Measurements from ENCODE around the gene OPTC.

The OPTC gene

DNA sequence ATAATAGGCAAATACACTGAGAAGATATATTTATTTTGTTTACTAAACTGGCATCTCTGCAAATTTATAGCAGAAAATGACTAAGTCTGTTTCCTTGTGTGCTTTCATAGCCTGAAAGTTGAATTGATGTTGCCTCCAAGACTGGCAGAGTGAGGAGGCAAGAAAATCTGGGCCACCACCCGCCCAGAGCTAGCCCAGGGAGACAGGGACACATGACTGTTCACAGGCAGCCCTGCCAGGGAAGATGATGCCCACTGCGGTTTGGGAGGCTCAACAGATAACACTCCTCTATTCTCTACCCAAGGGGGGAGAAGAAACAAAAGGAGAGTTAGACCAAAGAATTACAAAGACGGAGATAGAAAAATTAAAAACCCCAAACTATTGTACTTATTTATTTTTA lies 37.1 kb downstream of the OPTC start:
- no peak for TF ChIP-seq CTCF (IDR thresholded peaks at IDR 0.05; ENCODE audit: insufficient read depth, low read depth, low read length, missing control alignments)
- no peak for DNase-seq (ENCODE audit: low read depth)
- no peak overlapping the region for H3K4me3 ChIP-seq (ENCODE audit: low read depth, low read length)

- DNase-seq (ENCODE audit: low read depth), result no peak
- TF ChIP-seq CTCF (IDR thresholded peaks at IDR 0.05; ENCODE audit: insufficient read depth, low read depth, low read length, missing control alignments), result no peak
- no peak overlapping the region for H3K4me3 ChIP-seq (ENCODE audit: low read depth, low read length)
These were observed 40.1 kb downstream of the OPTC start for GRCh38 chr1:203534012-203534411.

DNA sequence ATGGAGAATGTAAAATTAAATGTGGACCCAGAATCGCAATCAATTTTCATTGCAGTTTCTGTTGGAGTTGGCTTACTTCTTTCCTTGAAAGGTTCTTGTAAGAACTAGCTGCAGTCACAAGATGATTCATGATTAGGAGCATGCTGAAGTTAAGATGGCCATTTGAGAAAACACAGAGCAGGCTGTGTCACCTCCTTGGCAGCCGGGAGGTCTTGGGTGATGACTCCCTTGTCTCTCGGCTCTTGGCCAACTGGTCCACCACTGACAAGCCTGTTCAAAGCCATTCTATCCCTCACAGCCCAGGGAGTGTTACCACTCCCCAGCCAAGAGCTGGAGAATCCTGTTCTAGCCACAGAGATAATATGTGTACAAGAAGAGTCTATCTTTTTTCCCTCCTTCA lies 40.6 kb downstream of the OPTC start:
- DNase-seq (ENCODE audit: low read depth), result no peak
- H3K4me3 ChIP-seq (ENCODE audit: low read depth, low read length), result no peak overlapping the region
- TF ChIP-seq CTCF (IDR thresholded peaks at IDR 0.05; ENCODE audit: insufficient read depth, low read depth, low read length, missing control alignments), result no peak

DNA sequence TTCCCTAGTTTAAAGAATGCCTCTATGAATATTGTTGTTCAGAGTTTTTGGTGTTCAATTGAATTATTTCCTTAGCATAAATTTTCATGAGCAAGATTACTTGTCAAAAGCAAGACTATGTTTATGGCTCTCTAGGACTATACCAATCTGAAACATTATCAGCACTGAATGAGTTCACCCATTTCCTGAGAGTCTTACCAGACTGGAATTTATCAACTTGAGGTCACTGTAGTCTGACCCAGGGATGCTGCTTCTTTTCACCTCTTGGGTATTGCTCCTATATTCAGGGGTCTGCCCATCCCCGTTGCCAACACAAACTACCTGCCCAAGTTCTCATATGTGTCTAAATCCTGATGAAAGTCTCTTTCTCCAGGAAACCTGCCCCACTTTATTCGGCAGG lies 42.6 kb downstream of the OPTC start:
- no peak for TF ChIP-seq CTCF (IDR thresholded peaks at IDR 0.05; ENCODE audit: insufficient read depth, low read depth, low read length, missing control alignments)
- no peak for DNase-seq (ENCODE audit: low read depth)
- no peak overlapping the region for H3K4me3 ChIP-seq (ENCODE audit: low read depth, low read length)

GRCh38 chr1:203536980-203537455 lies 43.1 kb downstream of the OPTC start:
- TF ChIP-seq CTCF (IDR thresholded peaks at IDR 0.05; ENCODE audit: insufficient read depth, low read depth, low read length, missing control alignments), result no peak
- no peak overlapping the region for H3K4me3 ChIP-seq (ENCODE audit: low read depth, low read length)
- no peak for DNase-seq (ENCODE audit: low read depth)

DNA sequence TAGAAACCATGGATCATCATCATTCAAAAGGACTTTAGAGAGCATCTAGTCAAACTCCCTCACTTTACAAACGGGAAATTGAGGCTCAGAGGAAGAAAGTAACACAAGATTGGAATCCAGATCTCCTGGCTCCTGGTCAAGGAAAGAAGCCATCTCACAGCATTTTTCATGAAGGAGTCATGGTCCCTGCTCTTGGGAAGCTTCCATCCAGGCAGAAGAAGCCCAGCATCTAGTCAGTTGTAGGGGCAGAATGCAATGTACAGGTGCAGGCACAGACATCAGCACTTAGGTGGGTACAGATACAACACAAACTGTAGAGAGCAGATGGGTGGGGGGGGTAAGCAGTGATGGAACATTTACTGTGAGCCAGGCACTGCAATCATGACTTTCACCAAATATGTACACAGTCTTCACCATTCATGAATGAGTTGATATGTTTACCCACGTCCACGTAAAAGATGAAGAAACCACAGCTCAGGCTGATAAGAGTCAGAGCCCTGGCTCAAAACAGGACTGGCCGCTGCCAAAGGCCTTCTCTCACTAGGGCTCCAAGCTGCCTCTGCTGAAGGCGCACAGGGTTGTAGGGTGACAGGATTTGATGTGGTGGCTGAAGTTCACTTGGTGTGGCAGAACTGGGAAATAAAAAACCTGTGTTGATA lies 44.0 kb downstream of the OPTC start:
- no peak overlapping the region for H3K4me3 ChIP-seq (ENCODE audit: low read depth, low read length)
- DNase-seq (ENCODE audit: low read depth), result no peak

More for the DNA sequence above, 44.0 kb downstream of the OPTC start:
- TF ChIP-seq CTCF (IDR thresholded peaks at IDR 0.05; ENCODE audit: insufficient read depth, low read depth, low read length, missing control alignments), result no peak
